PC-9 (cell line): Measurements from ENCODE around the gene ZNF846.

ENCODE experiments used
- CTCF ChIP-seq: fragments of 200-600 bp; sonication (generic); conservative IDR thresholded peaks from 2 replicates; pipeline ENCODE4 v1.6.1; 2017; ENCODE audit warnings: mixed run types, antibody characterized with exemption, mild to moderate bottlenecking, moderate library complexity
- EZH2 ChIP-seq: fragments of 200-600 bp; sonication (generic); IDR thresholded peaks from 2 replicates; pipeline ENCODE4 v1.8.0; 2017; ENCODE audit warnings: antibody characterized with exemption, low read depth

- TF ChIP-seq CTCF: no peak
- TF ChIP-seq EZH2: no peak
These were observed 20.5 kb upstream of the ZNF846 start for GRCh38 chr19:9789066-9789465.
